NCI-H1694 treated with DMSO at 0.1 percent for 48 hours (cell line): ENCODE results near the gene PAGE3.

ENCODE experiments used
- DNase-seq: peaks from one replicate; lab custom pipeline; 2025; lab: John Stamatoyannopoulos, UW

PAGE3 gene

GRCh38 chrX:55264816-55265215 is at the start of gene PAGE3:
Gene PAGE3, minus strand, starts transcription at chrX:55264916. Its CDS starts 1,013 bp downstream, at chrX:55263903.
- DNase-seq: no peak

GRCh38 chrX:55312655-55313054 is 47.9 kb upstream of the PAGE3 start:
- no peak for DNase-seq

- no peak for DNase-seq
Observed at GRCh38 chrX:55290963-55291362, 26.2 kb upstream of the PAGE3 start.

GRCh38 chrX:55279832-55280231 is 15.1 kb upstream of the PAGE3 start:
- DNase-seq: no peak

GRCh38 chrX:55260806-55261205 is 3.9 kb downstream of the PAGE3 start:
- DNase-seq: no peak

GRCh38 chrX:55253528-55253927 is 11.2 kb downstream of the PAGE3 start:
- DNase-seq: no peak

- DNase-seq: no peak
Observed at GRCh38 chrX:55240788-55241340, 23.9 kb downstream of the PAGE3 start.

GRCh38 chrX:55220119-55220794 is 44.5 kb downstream of the PAGE3 start, which contains the start of gene PAGE5:
Gene PAGE5, plus strand, starts transcription at chrX:55220346. Its CDS starts 1,037 bp downstream, at chrX:55221383.
- no peak for DNase-seq

GRCh38 chrX:55213381-55213780 is 51.3 kb downstream of the PAGE3 start:
- no peak for DNase-seq

GRCh38 chrX:55210931-55211677 is 53.6 kb downstream of the PAGE3 start:
- no peak for DNase-seq
